Lower leg skin (tissue), 3 donors: ENCODE results near the gene MIAT.

Experiments
- POLR2A ChIP-seq, 2 donors: fragments of 450-650 bp; IDR thresholded peaks; one replicate each; pipeline ENCODE4 v1.6.1; 2016 to 2017; ENCODE audit warnings: antibody characterized with exemption in 2 of 2, mild to moderate bottlenecking in 1 of 2, moderate library complexity in 1 of 2
- TF ChIP-seq, protein P1 (sequence below), 3 donors: fragments of 450-650 bp; IDR thresholded peaks; one replicate each; pipeline ENCODE4 v1.5.1; 2016; ENCODE audit warnings: antibody characterized with exemption in 3 of 3, mild to moderate bottlenecking in 3 of 3, moderate library complexity in 2 of 3

DNA sequence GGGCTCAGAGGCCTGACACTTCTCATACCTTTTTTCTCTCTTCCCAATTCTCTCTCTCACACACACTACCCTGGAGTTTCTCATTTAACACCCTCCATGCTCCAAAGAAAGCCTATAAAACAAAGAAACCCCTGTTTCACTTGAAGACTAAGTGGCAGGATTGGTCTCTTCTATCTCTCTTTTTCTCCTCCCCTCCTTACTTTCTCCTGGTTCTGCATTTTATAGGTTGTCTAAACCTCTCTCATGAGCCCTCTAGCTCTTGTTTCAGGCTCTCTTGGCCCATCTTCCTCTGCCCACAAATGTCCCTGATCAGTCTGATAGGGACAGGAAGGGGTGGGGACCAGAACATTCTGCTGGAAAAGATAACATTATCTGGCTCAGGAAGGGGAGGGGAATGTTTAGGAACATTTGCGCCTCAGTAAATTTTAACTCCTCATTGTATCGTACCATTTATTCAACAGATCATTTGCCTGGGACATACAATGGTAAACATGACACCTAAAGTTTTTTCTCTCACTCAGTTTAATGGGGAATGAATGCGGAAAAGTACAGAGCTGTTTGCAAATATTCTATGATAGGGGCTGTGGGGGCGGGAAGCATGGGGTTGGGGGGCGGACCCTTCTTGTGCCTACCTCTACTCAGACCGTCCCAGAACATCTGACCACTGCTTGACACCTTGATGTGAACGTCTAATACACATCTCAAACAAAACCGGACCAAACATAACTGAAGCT, 24.8 kb upstream of the MIAT start:
- TF ChIP-seq POLR2A (IDR thresholded peaks at IDR 0.05): no peak
- TF ChIP-seq, protein P1, sequence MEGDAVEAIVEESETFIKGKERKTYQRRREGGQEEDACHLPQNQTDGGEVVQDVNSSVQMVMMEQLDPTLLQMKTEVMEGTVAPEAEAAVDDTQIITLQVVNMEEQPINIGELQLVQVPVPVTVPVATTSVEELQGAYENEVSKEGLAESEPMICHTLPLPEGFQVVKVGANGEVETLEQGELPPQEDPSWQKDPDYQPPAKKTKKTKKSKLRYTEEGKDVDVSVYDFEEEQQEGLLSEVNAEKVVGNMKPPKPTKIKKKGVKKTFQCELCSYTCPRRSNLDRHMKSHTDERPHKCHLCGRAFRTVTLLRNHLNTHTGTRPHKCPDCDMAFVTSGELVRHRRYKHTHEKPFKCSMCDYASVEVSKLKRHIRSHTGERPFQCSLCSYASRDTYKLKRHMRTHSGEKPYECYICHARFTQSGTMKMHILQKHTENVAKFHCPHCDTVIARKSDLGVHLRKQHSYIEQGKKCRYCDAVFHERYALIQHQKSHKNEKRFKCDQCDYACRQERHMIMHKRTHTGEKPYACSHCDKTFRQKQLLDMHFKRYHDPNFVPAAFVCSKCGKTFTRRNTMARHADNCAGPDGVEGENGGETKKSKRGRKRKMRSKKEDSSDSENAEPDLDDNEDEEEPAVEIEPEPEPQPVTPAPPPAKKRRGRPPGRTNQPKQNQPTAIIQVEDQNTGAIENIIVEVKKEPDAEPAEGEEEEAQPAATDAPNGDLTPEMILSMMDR (IDR thresholded peaks at IDR 0.05): no peak
